GM12865 (cell line): ENCODE results near the gene GRID1.

Experiments
- DNase-seq: peaks from one replicate; pipeline ENCODE4 v3.0.0; 2010; ENCODE audit warnings: low read depth
- H3K4me3 ChIP-seq: 2 replicates; pipeline ENCODE4 v1.5.1; 2011; ENCODE audit warnings: mild to moderate bottlenecking, low read depth, low read length, control low read depth
- CTCF ChIP-seq: IDR thresholded peaks from 2 replicates; pipeline ENCODE4 v1.5.1; 2011; ENCODE audit warnings: low read length, control low read depth, low read depth, inconsistent platforms; ENCODE audit not compliant: insufficient read depth; ENCODE audit errors: missing control alignments

Gene GRID1

DNA sequence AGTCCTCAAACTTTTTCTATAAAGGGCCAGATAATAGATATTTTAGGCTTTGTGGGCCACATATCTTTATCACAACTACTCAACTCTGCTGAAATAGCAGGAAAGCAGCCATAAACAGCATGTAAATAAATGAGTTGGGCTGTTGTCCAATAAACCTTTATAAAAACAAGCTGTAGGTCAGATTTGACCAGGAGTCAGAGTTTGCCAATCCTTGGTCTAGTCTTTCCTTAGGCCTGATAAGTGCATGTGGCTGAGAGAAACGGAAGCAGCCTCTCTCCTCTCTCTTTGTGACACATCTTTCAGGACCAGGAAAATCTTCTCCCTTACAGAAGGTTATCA, 724.5 kb downstream of the GRID1 start:
- TF ChIP-seq CTCF: no peak
- H3K4me3 ChIP-seq: no peak overlapping the region
- DNase-seq: no peak

- no peak for DNase-seq
- no peak overlapping the region for H3K4me3 ChIP-seq
- no peak for TF ChIP-seq CTCF
These were observed 725.1 kb downstream of the GRID1 start for GRCh38 chr10:85641479-85642009.

- no peak overlapping the region for H3K4me3 ChIP-seq
- no peak for TF ChIP-seq CTCF
- DNase-seq: no peak
These were observed 727.8 kb downstream of the GRID1 start for GRCh38 chr10:85638797-85639196.

DNA sequence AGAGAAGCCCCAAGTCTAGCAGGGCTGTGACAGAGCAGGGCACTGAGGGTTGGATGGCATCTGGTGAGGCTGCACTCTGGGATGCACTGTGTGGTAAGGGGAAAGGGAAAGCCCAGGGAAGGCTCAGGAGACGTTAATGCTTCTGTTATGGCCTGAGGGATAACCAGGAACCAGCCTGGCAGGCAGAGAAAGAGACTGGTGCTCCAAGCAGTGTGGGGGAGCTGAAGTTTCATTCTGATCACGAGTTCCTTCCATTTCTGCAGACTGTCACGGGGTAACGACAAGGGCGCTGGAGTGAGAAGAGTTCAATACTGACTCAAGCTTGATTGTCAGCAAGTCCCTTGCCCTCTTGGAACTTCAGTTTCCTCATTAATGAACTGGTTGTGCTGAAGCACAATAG, 730.9 kb downstream of the GRID1 start:
- H3K4me3 ChIP-seq: no peak overlapping the region
- no peak for DNase-seq
- no peak for TF ChIP-seq CTCF

DNA sequence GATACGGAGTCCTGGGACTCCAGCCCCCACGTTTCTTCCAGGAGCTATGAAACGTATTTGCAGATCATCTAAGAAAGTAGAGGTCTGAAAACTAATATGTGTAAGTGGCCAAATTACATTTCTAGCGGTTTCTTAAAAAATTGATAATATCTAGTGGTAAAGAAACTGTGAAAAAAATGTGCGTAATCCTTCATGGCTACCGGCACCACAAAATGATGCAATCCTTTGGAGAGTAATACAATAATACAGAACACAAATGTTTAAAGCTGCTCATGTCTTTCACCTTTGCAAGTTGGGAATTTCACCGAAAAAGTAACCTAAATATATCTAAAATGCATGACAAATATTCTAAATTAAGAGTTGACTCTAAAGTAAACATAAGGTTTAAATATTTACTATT, 742.1 kb downstream of the GRID1 start:
- no peak overlapping the region for H3K4me3 ChIP-seq
- DNase-seq: no peak
- TF ChIP-seq CTCF: no peak

DNA sequence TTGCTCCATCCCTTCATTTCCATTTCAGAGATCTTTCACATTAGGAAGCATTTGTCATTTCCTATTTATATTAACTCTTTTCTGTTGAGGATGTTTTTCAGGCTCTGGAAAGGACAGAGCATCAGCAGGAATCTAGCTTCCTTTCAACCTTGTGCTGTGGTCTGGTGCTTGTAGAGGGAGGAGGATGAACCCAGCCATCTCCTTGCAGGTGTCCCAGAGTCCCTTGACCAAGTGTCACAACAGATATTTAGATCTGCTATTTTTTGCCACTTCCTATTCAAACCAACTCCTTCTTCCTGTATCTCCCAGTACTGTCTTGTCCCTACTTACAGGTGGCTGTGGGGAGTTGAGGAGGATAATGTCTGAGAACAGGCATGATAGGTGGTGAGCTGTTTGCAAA, 742.8 kb downstream of the GRID1 start:
- DNase-seq: no peak
- no peak for TF ChIP-seq CTCF
- H3K4me3 ChIP-seq: no peak overlapping the region

DNA sequence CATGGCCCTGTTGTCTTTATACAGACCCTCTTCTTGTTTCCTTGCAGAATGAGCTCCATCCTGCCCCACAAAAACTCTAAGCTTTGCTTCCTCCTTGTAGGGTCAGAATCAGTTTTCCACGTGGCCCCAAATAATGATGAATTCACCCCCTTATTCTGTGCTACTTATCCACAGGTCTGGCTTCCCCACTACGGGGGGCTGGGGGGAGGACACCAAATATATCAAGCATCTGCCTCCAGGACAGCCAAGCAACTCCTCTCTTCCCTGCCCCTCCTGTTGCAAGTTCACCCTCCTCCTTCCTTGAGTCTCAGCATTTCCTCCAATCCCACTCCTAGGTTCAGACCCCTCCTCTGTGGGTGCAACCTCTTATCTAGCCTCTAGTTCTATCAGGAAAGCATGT, 743.3 kb downstream of the GRID1 start:
- no peak for DNase-seq
- H3K4me3 ChIP-seq: no peak overlapping the region
- TF ChIP-seq CTCF: no peak
